ENCODE data around the gene SERINC2.

- TF ChIP-seq CTCF (optimal IDR thresholded peaks at IDR 0.05 in 1 of 3, IDR thresholded peaks at IDR 0.05 in 1 of 3, conservative IDR thresholded peaks at IDR 0.05 in 1 of 3; ENCODE audit: extremely low read depth in 1 of 3, insufficient read depth in 2 of 3, low read length in 3 of 3) (no peak), EZH2 (IDR thresholded peaks at IDR 0.05; ENCODE audit: low read length) (no peak)
These were observed 10.5 kb downstream of the SERINC2 start for GRCh38 chr1:31423418-31423947.
